ENCODE data around the gene CEP95.

CEP95 gene

DNA sequence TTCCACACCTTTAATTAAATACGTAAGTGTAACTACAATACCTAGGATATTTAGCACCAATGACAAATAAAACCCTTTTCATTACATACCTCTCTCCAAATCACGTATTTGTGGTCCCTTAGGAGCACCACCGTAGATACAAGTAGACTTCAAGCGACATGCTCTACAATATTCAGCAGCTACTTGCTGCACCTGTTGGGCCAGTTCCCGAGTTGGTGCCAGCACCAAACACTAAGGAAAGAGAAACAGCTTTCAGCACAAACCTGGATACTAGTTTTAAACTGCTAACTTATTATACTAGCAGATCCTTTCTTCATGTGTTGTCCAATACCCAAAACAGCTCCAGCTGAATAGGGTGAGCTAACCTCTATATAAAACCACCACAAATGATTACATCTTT is 3.4 kb upstream of the CEP95 start:
- Histone ChIP-seq H3K36me3 (ENCODE audit: insufficient read depth, low read length) (peaks cover 69% of the 10 kb centered on the region), H3K4me1 (ENCODE audit: control insufficient read depth, insufficient read depth, low read length, unreplicated experiment) (peaks cover 50% of the 10 kb centered on the region), H3K27me3 (ENCODE audit: insufficient read depth, low read length) (no peaks in the 10 kb centered on the region), H3K27ac (ENCODE audit: low read depth, low read length) (peak overlapping the region; percentile 49; the same call in 1 of the 2 replicates), H2AFZ (ENCODE audit: low read length, unreplicated experiment) (no peak overlapping the region), H3K4me3 (ENCODE audit: low read depth, low read length) (peak overlapping the region; percentile 85), H3K79me2 (ENCODE audit: control insufficient read depth, insufficient read depth, low read length, unreplicated experiment) (peaks cover 80% of the 10 kb centered on the region)

DNA sequence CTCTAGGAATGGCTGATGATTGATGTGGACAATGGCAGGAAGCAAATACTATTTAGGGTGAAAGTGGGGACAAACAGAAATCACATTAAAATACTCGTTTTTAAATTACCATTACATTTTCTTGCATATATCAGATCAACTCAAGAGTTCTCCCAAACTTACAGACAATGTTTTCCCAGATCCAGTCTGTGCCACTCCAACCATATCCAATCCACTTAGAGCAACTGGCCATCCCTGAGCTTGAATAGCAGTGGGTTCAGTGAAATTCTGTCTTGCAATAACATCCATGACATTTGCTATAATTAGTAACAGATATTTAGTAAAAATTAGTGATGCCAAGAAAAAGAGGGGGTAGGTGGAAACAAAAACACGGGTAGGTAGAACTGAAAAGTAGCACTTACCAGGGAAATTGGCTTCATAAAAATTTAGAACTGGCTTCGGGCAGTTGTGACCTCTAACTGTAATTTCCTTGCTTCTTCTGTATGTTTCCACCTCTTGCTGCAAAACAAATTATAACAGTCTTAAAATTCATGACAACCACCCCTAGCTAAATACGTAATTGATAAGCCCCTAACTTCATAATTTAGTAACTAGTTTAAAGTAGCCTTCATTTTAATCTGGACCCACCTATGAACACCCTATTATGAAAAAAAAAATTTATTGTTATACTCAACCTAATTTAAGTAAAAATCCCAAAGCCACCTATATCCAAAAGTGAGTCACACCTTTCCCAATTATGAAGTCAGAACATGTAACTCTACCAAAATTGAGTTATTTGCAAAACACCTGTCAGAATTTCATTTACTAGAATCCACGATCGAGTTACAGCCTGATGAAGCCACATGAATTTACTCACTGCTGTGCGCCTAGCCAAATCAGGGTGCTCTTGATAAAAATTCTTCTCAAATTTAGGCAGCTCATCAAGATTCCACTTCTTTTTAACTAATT is 2.7 kb upstream of the CEP95 start:
- Histone ChIP-seq H2AFZ (ENCODE audit: low read length, unreplicated experiment) (no peak overlapping the region), H3K4me3 (ENCODE audit: low read depth, low read length) (peak overlapping the region; percentile 85), H3K27ac (ENCODE audit: low read depth, low read length) (peak overlapping the region; percentile 98; the same call in 1 of the 2 replicates), H3K36me3 (ENCODE audit: insufficient read depth, low read length) (peaks cover 64% of the 10 kb centered on the region), H3K4me1 (ENCODE audit: control insufficient read depth, insufficient read depth, low read length, unreplicated experiment) (peaks cover 56% of the 10 kb centered on the region), H3K27me3 (ENCODE audit: insufficient read depth, low read length) (no peaks in the 10 kb centered on the region), H3K79me2 (ENCODE audit: control insufficient read depth, insufficient read depth, low read length, unreplicated experiment) (peaks cover 88% of the 10 kb centered on the region)

GRCh38 chr17:64504769-64505339 is 1.9 kb upstream of the CEP95 start:
- Histone ChIP-seq H3K79me2 (ENCODE audit: control insufficient read depth, insufficient read depth, low read length, unreplicated experiment) (peaks cover 91% of the 10 kb centered on the region), H3K4me3 (ENCODE audit: low read depth, low read length) (peak overlapping the region; percentile 85), H3K4me1 (ENCODE audit: control insufficient read depth, insufficient read depth, low read length, unreplicated experiment) (peaks cover 53% of the 10 kb centered on the region), H3K27me3 (ENCODE audit: insufficient read depth, low read length) (no peaks in the 10 kb centered on the region), H3K36me3 (ENCODE audit: insufficient read depth, low read length) (peaks cover 57% of the 10 kb centered on the region), H3K27ac (ENCODE audit: low read depth, low read length) (peak overlapping the region; percentile 98), H2AFZ (ENCODE audit: low read length, unreplicated experiment) (no peak overlapping the region)

GRCh38 chr17:64505340-64506200 is 1.2 kb upstream of the CEP95 start:
- Histone ChIP-seq H3K27me3 (ENCODE audit: insufficient read depth, low read length) (no peaks in the 10 kb centered on the region), H3K27ac (ENCODE audit: low read depth, low read length) (peak overlapping the region; percentile 98), H2AFZ (ENCODE audit: low read length, unreplicated experiment) (no peak overlapping the region), H3K36me3 (ENCODE audit: insufficient read depth, low read length) (peaks cover 54% of the 10 kb centered on the region), H3K79me2 (ENCODE audit: control insufficient read depth, insufficient read depth, low read length, unreplicated experiment) (peaks cover 89% of the 10 kb centered on the region), H3K4me3 (ENCODE audit: low read depth, low read length) (peak overlapping the region; percentile 85), H3K4me1 (ENCODE audit: control insufficient read depth, insufficient read depth, low read length, unreplicated experiment) (peaks cover 46% of the 10 kb centered on the region)

DNA sequence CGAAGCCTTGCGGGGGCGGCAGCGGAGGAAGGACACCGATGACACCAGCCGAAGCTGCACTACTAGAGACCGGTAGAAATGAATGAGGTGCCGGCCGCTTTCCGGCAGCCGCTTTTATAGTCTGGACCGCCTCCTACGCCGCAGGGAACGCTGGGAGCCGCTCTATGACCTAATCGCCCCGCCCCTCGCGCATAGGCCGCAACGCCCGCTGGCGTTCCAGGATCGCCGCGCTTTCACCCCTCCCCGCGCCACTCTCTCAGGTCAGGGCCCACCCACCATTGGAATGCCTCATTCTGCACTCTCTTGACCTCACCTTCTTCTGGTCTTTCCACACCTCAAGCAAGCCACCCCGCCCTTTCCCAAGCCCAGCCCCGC is 589 bp upstream of the CEP95 start, which contains the start of gene DDX5:
Gene DDX5, minus strand, starts transcription at position 89 of the 375 bp plus-strand sequence. CDS start 170 bp downstream, outside the sequence.
- Histone ChIP-seq H3K27ac (ENCODE audit: low read depth, low read length) (peak within 1 kb of the TSS; percentile 98), H3K4me1 (ENCODE audit: control insufficient read depth, insufficient read depth, low read length, unreplicated experiment) (peaks cover 40% of the 10 kb centered on the region), H3K36me3 (ENCODE audit: insufficient read depth, low read length) (peaks cover 48% of the 10 kb centered on the region), H2AFZ (ENCODE audit: low read length, unreplicated experiment) (peak within 1 kb of the TSS; percentile 96), H3K4me3 (ENCODE audit: low read depth, low read length) (peak within 1 kb of the TSS; percentile 85), H3K79me2 (ENCODE audit: control insufficient read depth, insufficient read depth, low read length, unreplicated experiment) (peaks cover 83% of the 10 kb centered on the region), H3K27me3 (ENCODE audit: insufficient read depth, low read length) (no peaks in the 10 kb centered on the region)

DNA sequence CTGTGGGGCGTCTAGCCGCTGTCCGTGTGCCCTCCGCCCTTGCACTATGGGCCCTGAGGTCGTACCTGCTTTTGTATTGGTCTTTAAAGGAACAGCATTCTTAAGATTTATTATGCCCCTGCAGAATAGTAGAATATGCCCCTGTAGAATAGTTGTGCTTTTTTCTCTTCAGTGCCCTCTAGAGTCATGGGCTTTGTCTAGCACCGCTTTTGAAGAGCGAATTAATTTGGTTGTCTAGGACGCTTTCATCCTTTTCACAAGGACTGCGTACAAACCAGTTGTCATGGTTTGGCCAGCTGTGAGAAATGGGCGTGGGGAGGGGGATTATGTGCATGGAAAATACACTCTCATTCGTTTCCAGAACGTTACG is 621 bp downstream of the CEP95 start:
- Histone ChIP-seq H3K27me3 (ENCODE audit: insufficient read depth, low read length) (no peaks in the 10 kb centered on the region), H3K79me2 (ENCODE audit: control insufficient read depth, insufficient read depth, low read length, unreplicated experiment) (peaks cover 75% of the 10 kb centered on the region), H2AFZ (ENCODE audit: low read length, unreplicated experiment) (peak overlapping the region; percentile 96), H3K27ac (ENCODE audit: low read depth, low read length) (peak overlapping the region; percentile 98), H3K4me3 (ENCODE audit: low read depth, low read length) (peak overlapping the region; percentile 85), H3K36me3 (ENCODE audit: insufficient read depth, low read length) (peaks cover 36% of the 10 kb centered on the region), H3K4me1 (ENCODE audit: control insufficient read depth, insufficient read depth, low read length, unreplicated experiment) (peaks cover 29% of the 10 kb centered on the region)

DNA sequence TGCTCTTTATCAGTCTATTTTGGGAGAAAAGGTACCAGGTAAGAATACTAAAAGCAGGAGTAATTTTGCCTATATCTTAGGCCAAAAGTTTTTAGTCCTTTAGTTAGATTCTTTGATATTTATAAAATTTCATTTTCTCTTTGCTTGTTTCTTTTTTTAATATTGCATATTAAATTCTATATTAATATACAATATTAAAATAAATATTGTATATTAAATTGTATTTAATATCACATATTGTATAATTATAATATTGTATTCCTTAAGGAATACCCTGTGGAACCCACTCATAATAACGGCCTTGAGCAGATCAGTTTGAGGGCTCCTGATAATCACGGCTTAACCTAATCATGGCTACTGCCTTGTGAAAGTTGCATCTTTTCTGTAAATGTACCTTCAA is 1.9 kb downstream of the CEP95 start:
- Histone ChIP-seq H3K4me1 (ENCODE audit: control insufficient read depth, insufficient read depth, low read length, unreplicated experiment) (peaks cover 16% of the 10 kb centered on the region), H3K27ac (ENCODE audit: low read depth, low read length) (no peak overlapping the region), H3K36me3 (ENCODE audit: insufficient read depth, low read length) (peaks cover 36% of the 10 kb centered on the region), H3K27me3 (ENCODE audit: insufficient read depth, low read length) (no peaks in the 10 kb centered on the region), H3K4me3 (ENCODE audit: low read depth, low read length) (peak overlapping the region; percentile 85), H2AFZ (ENCODE audit: low read length, unreplicated experiment) (no peak overlapping the region), H3K79me2 (ENCODE audit: control insufficient read depth, insufficient read depth, low read length, unreplicated experiment) (peaks cover 68% of the 10 kb centered on the region)

DNA sequence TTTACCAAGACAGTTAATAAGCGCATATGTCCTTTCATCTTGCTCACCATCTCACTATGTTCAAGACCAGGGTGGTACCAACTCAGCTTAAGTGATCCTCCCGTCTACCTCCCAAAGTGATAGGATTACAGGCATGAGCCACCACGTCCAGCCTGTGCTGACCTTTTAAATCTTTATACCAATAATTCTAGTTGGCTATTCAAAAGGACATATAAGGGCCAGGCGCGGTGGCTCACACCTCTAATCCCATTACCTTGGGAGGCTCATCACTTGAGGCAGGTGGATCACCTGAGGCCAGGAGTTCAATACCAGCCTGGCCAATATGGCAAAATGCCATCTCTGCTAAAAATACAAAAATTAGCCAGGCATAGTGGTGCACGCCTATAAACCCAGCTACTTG is 2.4 kb downstream of the CEP95 start:
- H3K4me3 ChIP-seq (ENCODE audit: low read depth, low read length) = no peak overlapping the region; the same call in 1 of the 2 replicates
- no peak overlapping the region for H3K27ac ChIP-seq (ENCODE audit: low read depth, low read length)
- peaks cover 11% of the 10 kb centered on the region for H3K4me1 ChIP-seq (ENCODE audit: control insufficient read depth, insufficient read depth, low read length, unreplicated experiment)
- H3K27me3 ChIP-seq (ENCODE audit: insufficient read depth, low read length) = no peaks in the 10 kb centered on the region
- peaks cover 63% of the 10 kb centered on the region for H3K79me2 ChIP-seq (ENCODE audit: control insufficient read depth, insufficient read depth, low read length, unreplicated experiment)
- H2AFZ ChIP-seq (ENCODE audit: low read length, unreplicated experiment) = no peak overlapping the region
- H3K36me3 ChIP-seq (ENCODE audit: insufficient read depth, low read length) = peaks cover 34% of the 10 kb centered on the region

GRCh38 chr17:64515419-64515818 is 8.6 kb downstream of the CEP95 start:
- H3K27ac ChIP-seq (ENCODE audit: low read depth, low read length) = no peak overlapping the region

GRCh38 chr17:64515829-64516228 is 9.1 kb downstream of the CEP95 start:
- Histone ChIP-seq H2AFZ (ENCODE audit: low read length, unreplicated experiment) (no peak overlapping the region), H3K4me1 (ENCODE audit: control insufficient read depth, insufficient read depth, low read length, unreplicated experiment) (peaks cover 8% of the 10 kb centered on the region), H3K27ac (ENCODE audit: low read depth, low read length) (no peak overlapping the region), H3K36me3 (ENCODE audit: insufficient read depth, low read length) (peaks cover 46% of the 10 kb centered on the region), H3K27me3 (ENCODE audit: insufficient read depth, low read length) (no peaks in the 10 kb centered on the region), H3K79me2 (ENCODE audit: control insufficient read depth, insufficient read depth, low read length, unreplicated experiment) (peaks cover 13% of the 10 kb centered on the region), H3K4me3 (ENCODE audit: low read depth, low read length) (no peak overlapping the region)

More at GRCh38 chr17:64515419-64515818, 8.6 kb downstream of the CEP95 start:
- H3K4me1 ChIP-seq (ENCODE audit: control insufficient read depth, insufficient read depth, low read length, unreplicated experiment) = peaks cover 8% of the 10 kb centered on the region
- peaks cover 46% of the 10 kb centered on the region for H3K36me3 ChIP-seq (ENCODE audit: insufficient read depth, low read length)
- H3K79me2 ChIP-seq (ENCODE audit: control insufficient read depth, insufficient read depth, low read length, unreplicated experiment) = peaks cover 13% of the 10 kb centered on the region
- H3K4me3 ChIP-seq (ENCODE audit: low read depth, low read length) = no peak overlapping the region
- no peaks in the 10 kb centered on the region for H3K27me3 ChIP-seq (ENCODE audit: insufficient read depth, low read length)
- H2AFZ ChIP-seq (ENCODE audit: low read length, unreplicated experiment) = no peak overlapping the region

All from ACC112 (cell line).